Colonic mucosa (tissue), 4 donors: ENCODE measurements around the gene RMND1. TPM values are rescaled to one million over a fixed set of nuclear protein-coding genes. Genes with fewer than 3 reads are reported as not detected.

Experiments
- DNase-seq: peaks from one replicate; pipeline ENCODE4 v3.0.0-alpha.2; 2020
- H3K27ac ChIP-seq: fragments of 200-600 bp; one replicate; pipeline ENCODE4 v1.8.0; 2021
- H3K27me3 ChIP-seq: fragments of 200-600 bp; one replicate; pipeline ENCODE4 v1.8.0; 2021
- H3K36me3 ChIP-seq: fragments of 200-600 bp; one replicate; pipeline ENCODE4 v1.8.0; 2021
- H3K4me1 ChIP-seq: fragments of 200-600 bp; one replicate; pipeline ENCODE4 v1.8.0; 2021; ENCODE audit warnings: mild to moderate bottlenecking
- H3K4me3 ChIP-seq: fragments of 200-600 bp; one replicate; pipeline ENCODE4 v1.8.0; 2021
- H3K9ac ChIP-seq, 2 donors: one replicate each; pipeline ENCODE4 v1.7.0; 2013; ENCODE audit warnings: control low read depth in 2 of 2, low read depth in 2 of 2, low read length in 2 of 2
- H3K9me3 ChIP-seq: fragments of 200-600 bp; one replicate; pipeline ENCODE4 v1.8.0; 2021
- CTCF ChIP-seq: fragments of 200-600 bp; IDR thresholded peaks from one replicate; pipeline ENCODE4 v1.8.0; 2022; ENCODE audit warnings: antibody characterized with exemption, mild to moderate bottlenecking
- intact Hi-C: fragments of 100-400 bp; cut with DNase I; formaldehyde crosslinking; loops from one replicate; pipeline ENCODE4 v1.14.1; 2022
- total RNA-seq, 2 donors: library from RNA; stranded (reverse); fragmentation: NEBNext Ultra II Directional in 1 of 2; extraction: Animal tissue kit (Norgen Biotek cat#: 25700) in 1 of 2; gene quantifications; one replicate each; pipeline ENCODE4 v1.2.1, GENCODE V29; 2021
- donor health status: healthy.
- donor health status: DM: no; HTN: no; CAD: no.
- donor health status: DM: no; HTN: no; CAD: no.

The RMND1 gene
- total RNA-seq, 2 donors from 2014 or later: 20.3 to 20.4 TPM

GRCh38 chr6:151494936-151495320 is 43.0 kb upstream of the RMND1 start:
- TF ChIP-seq CTCF: no peak
- H3K9me3 ChIP-seq: no peaks in the 10 kb centered on the region
- intact Hi-C loops: no loop called here

GRCh38 chr6:151494235-151494935 is 42.5 kb upstream of the RMND1 start:
- Histone ChIP-seq H3K4me3 (peak overlapping the region; percentile 43), H3K9ac (peak overlapping the region; percentile 34 to 64)
- no peak for TF ChIP-seq CTCF

More at GRCh38 chr6:151494936-151495320, 43.0 kb upstream of the RMND1 start:
- H3K9ac ChIP-seq: peak overlapping the region in 1 of 2 donors; percentile 12
- H3K4me3 ChIP-seq: peak overlapping the region; percentile 43
- DNase-seq: no peak
- H3K36me3 ChIP-seq: no peaks in the 10 kb centered on the region
- peaks cover 15% of the 10 kb centered on the region for H3K27me3 ChIP-seq
- no peaks in the 10 kb centered on the region for H3K4me1 ChIP-seq
- H3K27ac ChIP-seq: peak overlapping the region; percentile 36

DNA sequence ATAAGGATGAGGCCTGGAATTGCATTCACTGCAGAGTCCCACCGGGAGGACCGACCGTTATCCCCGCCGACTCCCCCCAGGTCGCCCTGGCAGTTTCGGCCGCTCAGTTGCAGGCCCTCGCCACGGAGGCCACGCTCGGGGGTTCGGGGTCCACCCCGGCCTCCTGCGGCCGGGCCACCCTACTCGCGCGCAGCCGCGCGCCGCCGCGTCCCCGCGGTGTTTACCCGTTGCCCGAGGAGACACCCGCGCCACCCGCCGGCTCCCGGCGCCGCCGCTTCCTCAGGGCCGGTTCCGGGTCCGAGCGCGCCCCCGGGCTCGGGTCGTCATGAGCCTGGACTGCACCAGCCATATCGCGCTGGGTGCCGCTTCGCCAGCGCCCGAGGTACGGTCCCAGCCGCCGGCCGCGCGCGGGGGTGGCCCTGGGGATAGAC is 41.9 kb upstream of the RMND1 start, which contains the start of gene CCDC170:
Gene CCDC170 (plus strand): TSS at position 214 of the 431 bp plus-strand sequence. CDS start 112 bp downstream, at position 326.
- Histone ChIP-seq H3K27me3 (peaks cover 15% of the 10 kb centered on the region), H3K4me1 (no peaks in the 10 kb centered on the region), H3K9ac (peak within 1 kb of the TSS; percentile 34 to 64), H3K4me3 (peak within 1 kb of the TSS; percentile 43), H3K9me3 (no peaks in the 10 kb centered on the region), H3K27ac (peak within 1 kb of the TSS; percentile 36), H3K36me3 (no peaks in the 10 kb centered on the region)
- no peak for TF ChIP-seq CTCF
- intact Hi-C loops: no loop called here
- peak; percentile 26 for DNase-seq

More at GRCh38 chr6:151494235-151494935, 42.5 kb upstream of the RMND1 start:
- Histone ChIP-seq H3K27ac (peak overlapping the region; percentile 36), H3K9me3 (no peaks in the 10 kb centered on the region), H3K36me3 (no peaks in the 10 kb centered on the region), H3K4me1 (no peaks in the 10 kb centered on the region), H3K27me3 (peaks cover 15% of the 10 kb centered on the region)
- intact Hi-C loops: no loop called here
- DNase-seq: peak; percentile 23

DNA sequence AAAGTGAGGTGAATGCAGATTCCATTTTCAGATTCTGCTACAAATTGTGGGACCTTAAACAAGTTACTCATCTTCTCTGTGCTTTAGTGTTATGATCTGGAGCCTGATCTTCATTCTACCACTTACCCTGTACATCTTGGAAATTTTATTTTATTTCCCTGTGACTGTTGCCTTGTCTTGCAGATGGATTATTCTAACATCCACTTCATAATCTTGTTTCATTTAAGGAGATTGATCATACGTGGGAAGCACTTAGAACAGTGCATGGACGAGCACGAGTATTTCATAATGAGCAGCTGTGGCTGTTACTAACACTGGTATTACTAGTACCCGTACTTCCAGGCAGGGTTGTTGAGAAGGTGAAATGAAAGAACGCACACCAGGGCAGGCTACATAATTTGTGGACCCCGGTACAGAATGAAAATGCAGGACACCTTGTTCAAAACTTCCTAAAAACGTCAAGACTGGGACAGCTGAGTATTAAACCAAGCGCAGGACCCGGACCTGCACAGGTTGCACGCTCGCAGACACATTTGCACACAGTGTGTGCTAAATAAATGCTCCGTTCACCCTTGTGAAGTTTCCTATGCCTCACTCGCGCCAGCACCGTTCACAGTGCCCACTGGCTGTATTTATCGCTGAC is 41.4 kb upstream of the RMND1 start:
- Histone ChIP-seq H3K4me1 (no peaks in the 10 kb centered on the region), H3K36me3 (no peaks in the 10 kb centered on the region), H3K4me3 (peak overlapping the region; percentile 43), H3K27me3 (peaks cover 15% of the 10 kb centered on the region), H3K27ac (no peak overlapping the region), H3K9me3 (no peaks in the 10 kb centered on the region), H3K9ac (no peak overlapping the region)
- TF ChIP-seq CTCF: no peak
- DNase-seq: no peak
- intact Hi-C loops: no loop called here

DNA sequence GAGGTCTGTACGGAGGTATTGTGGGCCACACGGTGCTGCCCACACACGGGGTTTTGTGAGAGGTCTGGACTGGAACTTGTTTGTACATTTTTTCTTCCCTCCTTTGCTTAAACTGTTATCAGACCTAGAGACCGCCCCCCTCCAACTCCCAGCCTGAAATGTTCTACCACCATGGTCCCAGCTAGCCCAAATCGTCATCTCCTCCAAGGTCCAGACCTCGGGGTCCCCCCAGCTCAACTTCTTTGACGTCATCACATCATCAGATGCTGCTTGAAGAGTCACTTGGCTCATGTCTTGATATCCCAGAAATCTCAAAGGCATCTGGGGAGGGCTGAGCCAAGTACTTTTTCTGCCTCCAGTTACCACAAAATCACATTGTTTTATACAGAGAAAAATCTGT is 39.1 kb upstream of the RMND1 start:
- H3K27ac ChIP-seq: no peak overlapping the region
- H3K36me3 ChIP-seq: no peaks in the 10 kb centered on the region
- DNase-seq: no peak
- no peaks in the 10 kb centered on the region for H3K4me1 ChIP-seq
- H3K9ac ChIP-seq: no peak overlapping the region
- no peak for TF ChIP-seq CTCF
- intact Hi-C loops: no loop called here
- H3K27me3 ChIP-seq: peaks cover 15% of the 10 kb centered on the region
- H3K9me3 ChIP-seq: no peaks in the 10 kb centered on the region
- no peak overlapping the region for H3K4me3 ChIP-seq
